Erythroblast (primary cell): ENCODE measurements around the gene THADA.
"Not testable (repeated sequence)": the region's sequence is repeated elsewhere in the genome, so short reads cannot be mapped to it uniquely, and the experiment has no call there.

Experiments used
- DNase-seq, 2 experiments: peaks; one replicate each; lab custom pipeline; 2025; lab: John Stamatoyannopoulos, UW
- GATA1 ChIP-seq: IDR thresholded peaks from 2 replicates; pipeline ENCODE4 v1.6.1; 2011; ENCODE audit warnings: low read depth, mild to moderate bottlenecking, control low read depth, low read length, moderate library complexity
- POLR2A ChIP-seq: IDR thresholded peaks from 2 replicates; pipeline ENCODE4 v1.6.1; 2011; ENCODE audit warnings: mild to moderate bottlenecking, low read length

The THADA gene

DNA sequence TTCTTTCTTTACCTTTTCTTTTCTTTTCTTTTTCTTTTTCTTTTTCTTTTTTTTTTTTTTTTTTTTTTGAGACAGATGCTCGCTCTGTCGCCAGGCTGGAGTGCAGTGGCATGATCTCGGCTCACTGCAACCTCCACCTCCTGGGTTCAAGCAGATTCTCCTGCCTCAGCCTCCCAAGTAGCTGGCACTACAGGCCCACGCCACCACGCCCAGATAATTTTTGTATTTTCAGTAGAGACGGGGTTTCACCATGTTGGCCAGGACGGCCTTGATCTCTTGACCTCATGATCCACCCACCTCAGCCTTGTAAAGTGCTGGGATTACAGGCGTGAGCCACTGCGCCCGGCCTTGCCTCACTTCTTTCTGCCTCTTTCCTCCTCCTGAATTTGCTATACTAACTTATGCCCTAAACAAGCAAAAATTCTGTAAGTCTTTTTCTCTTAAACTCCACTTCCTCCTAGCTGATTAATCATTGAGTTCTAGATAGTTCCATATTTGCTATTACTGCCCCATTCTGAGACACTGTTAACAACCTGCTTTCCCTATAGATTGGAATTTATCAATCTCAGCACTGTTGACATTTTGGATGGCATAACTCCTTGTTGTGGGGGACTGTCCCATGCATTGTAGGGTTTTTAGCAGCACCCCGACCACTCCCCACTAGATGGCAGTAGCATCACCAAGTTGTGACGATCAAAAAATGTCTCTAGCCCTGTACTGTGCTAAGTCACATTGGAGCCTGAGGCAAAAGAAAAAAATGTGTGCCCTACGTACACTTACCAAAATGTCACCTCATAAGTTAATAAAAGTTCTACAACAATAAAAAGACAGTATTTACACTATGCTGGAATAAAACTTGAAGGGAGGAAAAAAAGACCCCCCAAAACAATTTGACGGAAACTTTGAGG, 16.4 kb upstream of the THADA start:
- DNase-seq = peak; percentile 64 to 78
- TF ChIP-seq GATA1 (no peak), POLR2A (no peak)

DNA sequence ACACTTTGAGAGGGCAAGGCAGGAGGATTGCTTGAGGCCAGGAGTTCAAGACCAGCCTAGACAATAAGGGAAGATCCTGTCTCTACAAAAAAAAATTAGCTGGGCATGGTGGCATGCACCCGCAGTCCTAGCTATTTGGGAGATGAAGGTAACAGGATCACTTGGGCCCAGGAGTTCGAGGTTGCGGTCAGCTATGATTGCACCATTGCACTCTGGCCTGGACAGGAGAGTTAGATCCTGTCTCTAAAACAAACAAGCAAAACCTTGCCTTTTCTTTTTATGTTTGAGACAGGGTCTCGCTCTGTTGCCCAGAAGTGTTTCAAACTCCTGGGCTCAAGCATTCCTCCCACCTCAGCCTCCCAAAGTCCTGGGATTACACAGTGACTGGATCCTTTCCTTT, 14.5 kb upstream of the THADA start:
- TF ChIP-seq GATA1 (no peak), POLR2A (no peak)
- no peak for DNase-seq

DNA sequence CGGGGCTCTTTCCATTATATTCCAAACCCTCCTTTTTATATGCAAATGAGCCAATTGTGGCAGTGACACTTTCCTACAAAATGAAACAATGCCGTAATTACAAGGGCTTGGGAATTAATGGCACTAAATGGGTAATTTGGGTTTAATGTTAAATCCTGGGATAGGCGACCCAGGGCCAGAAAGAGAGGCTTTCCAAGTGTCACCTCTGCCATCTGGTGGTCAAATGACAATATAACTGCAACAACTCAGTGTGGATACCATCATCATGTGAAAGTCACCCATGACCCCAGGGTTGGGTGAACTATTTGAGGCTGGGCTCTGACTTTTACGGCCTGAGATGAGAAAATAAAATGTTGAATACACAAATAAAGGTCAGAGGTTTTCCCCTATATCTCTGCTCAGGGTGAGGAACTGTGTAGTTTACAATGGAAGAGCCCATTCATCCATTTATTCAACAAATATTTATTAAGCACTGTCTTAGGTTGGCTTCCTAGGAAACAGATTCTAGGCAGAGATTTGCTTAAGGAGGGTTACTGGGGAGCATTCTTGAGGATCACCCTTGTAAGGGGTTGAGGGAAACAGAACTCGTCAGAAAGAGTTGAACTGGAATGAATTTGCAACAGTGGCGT, 13.6 kb upstream of the THADA start:
- DNase-seq = peak; percentile 57 to 74
- TF ChIP-seq POLR2A (no peak), GATA1 (no peak)

DNA sequence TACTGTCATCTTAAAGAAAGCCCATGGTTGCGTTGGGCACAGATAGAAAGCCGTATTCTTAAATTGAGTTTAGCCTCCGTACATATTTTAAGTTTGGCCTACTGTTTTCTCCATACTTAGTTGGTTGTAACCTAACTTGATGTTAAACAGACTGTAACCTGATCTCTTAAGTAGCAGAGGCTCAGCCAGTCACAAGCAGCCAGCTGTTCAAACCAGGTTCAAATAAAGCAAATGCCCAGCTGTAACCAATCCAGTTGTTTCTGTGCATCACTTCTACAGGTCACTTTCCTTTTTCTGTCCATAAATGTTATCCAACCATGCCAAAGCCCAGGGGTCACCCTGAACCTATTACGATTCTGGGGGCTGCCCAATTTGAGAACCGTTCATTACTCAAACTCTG, 10.0 kb upstream of the THADA start:
- DNase-seq = no peak
- TF ChIP-seq GATA1 (no peak), POLR2A (no peak)

DNA sequence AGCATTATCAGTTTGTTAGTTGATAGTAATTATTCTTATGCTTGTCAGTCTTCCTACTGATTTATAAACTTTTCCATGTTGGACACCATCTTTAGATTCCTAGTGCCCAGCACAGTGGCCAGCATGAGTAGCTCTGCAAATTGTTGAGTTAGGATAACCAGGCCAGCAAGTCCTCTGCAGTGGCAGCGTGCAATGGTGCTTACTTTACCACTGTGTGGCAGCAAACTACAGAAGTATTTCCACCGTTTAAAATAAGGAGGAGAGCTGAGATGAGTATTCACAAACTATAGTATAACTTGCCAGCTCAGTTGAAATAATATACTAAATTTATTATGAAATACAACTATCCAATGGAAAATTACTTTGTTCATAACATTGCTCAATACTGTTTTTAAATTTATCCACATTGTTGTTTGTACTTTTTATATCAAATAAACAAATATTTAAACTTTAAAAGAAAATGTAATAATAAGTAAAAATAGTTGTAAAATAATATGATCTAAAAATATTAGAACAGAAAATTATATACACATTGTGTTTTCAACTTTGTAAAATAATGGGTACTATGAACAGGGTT, 9.3 kb upstream of the THADA start:
- TF ChIP-seq POLR2A = no peak
- DNase-seq = peak; percentile 44 to 49

DNA sequence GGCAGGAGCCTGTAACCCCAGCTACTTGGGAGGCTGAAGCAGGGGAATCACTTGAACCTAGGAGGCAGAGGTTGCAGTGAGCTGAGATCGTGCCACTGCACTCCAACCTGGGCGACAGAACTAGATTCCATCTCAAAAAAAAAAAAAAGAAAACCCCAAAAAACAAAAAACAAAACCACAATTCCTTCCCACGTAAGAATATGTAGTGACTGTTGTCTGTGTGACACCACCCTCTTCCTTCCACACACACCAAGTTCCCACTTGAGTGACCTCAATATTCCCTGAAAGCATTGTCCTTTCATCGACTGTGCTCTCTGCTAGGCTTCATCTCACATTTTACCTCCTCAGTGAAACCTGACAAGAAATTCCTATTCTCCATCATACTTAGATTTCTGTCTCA, 8.8 kb upstream of the THADA start:
- TF ChIP-seq GATA1 = no peak
- no peak for TF ChIP-seq POLR2A
- DNase-seq = no peak

DNA sequence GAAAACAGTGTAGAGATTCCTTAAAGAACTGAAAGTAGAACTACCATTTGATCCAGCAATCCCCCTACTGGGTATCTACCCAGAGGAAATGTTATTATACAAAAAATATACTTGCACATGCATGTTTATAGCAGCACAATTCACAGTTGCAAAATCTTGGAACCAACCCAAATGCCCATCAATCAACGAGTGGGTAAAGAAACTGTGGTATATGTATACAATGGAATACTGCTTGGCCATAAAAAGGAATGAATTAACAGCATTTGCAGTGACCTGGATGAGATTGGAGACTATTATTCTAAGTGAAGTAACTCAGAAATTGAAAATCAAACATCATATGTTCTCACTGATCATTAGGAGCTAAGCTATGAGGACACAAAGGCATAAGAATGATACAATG, 4.8 kb upstream of the THADA start:
- DNase-seq = not testable (repeated sequence)

DNA sequence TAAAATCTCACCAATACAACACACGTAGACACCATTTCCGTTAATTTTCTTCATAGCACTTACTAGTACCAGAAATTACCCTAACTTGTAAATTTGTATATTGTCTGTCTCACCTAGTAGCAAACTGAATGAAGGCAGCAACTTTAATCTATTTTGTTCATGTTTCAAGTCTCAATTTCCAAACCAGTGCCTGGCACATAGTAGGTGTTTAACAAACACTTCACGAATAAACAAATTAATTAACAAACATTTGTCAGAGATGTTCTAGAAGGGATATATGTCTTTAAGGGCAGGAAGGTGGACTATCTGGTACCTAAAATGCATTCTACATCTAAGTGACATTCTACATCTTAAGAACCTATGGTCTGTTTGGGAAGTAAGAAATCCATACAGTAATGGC, 963 bp downstream of the THADA start:
- DNase-seq = no peak
- TF ChIP-seq GATA1 (no peak), POLR2A (no peak)

DNA sequence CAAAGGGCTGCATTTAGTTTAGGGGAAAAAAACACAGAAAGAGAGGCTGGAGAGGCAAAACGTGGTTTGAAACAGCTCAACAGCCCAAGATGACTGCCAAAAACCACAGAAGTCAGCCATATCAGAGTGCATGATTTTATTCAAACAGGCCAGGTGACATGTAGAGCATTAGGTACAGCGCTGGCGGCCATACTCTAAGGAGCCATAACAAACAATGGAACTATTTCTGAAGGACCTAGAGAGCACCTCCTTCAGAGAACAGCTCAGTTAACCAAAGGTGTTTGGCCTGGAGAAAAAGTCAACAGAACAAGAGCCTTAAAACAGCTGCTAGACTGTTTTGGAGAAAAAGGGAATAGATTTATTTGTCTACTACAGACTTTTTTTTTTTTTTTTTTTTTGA, 2.6 kb downstream of the THADA start:
- DNase-seq = no peak
- no peak for TF ChIP-seq POLR2A

DNA sequence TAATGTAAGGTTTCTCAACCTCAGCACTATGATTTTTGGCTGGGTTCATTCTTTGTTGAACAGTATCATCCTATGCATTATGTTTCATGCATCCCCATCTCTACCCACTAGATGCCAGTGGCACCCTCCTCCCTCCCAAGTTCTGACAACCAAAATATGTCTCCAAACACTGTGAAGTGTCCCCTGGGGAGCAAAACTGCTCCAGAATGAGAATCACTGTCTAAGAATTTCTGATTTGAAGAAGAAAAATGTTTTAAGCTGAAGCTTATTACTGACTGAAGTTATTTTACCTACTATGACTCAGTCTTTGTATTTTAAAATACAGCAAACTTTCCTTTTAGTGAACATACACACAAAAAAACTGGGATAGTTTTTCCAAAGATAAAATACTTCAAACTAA, 3.4 kb downstream of the THADA start:
- DNase-seq = no peak
- no peak for TF ChIP-seq POLR2A
- no peak for TF ChIP-seq GATA1

DNA sequence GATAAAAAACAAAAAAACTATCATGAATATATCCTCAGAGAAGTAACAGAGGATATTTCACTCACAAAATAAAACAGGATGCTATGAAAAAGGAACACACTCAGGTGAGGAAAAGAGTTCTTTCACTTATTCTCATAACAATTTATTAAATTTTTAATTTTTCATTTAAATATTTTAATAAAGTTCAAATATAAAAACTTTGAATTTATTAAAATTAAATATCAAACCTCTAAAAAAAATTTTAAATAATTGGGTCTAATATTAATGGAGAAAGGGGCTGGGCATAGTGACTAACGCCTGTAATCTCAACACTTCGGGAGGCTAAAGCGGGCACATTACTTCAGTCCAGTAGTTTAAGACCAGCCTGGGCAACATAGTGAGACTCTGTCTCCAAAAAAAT, 10.1 kb downstream of the THADA start:
- no peak for DNase-seq

DNA sequence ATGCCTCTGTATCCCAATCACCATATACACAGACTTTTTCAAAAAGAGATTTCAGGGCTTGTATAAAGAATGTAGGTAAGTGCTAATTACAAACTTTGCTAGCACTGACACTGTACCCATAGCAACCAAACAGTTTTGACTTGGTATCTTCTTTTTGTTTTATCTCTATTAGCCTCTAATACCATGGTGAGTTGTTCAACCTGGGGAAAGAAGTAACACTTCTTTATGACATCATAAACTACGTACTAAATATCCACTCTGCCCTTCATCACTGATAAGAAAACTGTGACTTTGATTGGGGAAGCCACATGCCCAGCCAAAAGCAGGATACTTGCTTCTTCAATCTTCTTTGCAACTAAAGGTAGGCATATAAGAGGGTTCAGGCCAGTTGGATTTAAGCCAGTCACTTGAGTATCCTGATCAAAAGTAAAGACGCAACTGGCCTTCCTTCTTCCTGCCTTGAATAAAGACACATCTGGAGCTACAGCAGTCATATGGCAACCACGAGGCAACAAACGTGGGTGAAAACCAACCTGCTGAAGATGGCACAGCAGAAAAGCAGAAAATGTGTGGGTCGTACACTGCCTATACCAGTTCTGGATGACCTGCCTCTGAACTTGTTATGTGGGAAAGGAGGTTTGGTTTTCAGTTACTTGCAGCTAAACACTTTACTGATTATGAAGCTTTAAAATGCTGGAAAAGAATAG, 16.4 kb downstream of the THADA start:
- TF ChIP-seq GATA1 = no peak
- DNase-seq = no peak

More for the DNA sequence above, 10.1 kb downstream of the THADA start:
- TF ChIP-seq GATA1 (no peak), POLR2A (no peak)

DNA sequence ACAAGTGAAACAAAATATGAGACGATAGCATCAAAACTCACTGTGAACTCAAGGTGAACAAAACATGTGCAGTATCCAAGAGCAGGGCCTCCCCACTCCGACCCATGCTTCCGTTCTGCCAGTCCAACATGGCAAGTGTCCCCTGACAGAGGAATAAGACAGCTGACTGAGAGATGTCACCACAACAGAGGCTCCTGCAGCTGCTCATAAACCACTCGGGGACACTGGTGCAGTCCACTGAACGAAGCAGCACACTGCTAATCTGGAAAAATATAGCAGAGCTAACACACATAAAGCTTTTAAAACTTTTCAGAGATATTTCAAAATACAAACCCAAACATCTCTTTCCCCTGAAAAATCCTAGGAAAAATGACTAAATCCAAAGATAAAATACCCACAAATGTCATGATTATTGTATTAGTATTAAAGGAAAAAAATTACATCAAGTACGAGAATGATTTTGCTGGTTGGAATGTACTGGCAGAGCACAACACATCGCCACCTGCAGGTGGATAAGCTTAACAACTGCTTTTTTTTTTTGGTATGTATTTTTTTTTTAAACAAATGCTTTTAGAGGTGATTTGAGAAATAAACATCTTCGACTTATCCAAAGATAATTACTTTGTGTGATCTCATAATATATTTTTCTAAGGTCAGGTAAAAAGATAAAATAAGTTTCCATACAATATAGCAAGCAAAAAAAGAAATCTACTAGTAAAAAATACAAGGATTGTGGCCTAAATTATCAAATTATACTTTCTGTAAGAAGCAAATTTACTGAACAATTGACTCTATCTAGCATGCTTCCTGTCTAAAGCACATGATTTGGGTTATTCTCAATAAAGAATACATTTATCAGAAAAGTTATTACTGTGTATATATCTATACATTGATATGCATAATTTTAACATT, 18.6 kb downstream of the THADA start:
- DNase-seq = peak; percentile 69 to 76
- TF ChIP-seq POLR2A = no peak
- TF ChIP-seq GATA1 = no peak
